Measurements from ENCODE around the gene DYNC1H1. TPM values are rescaled to one million over a fixed set of nuclear protein-coding genes. Genes with fewer than 3 reads are reported as not detected.
"Not testable (repeated sequence)": the region's sequence is repeated elsewhere in the genome, so short reads cannot be mapped to it uniquely, and the experiment has no call there.

Gene DYNC1H1
- total RNA-seq, 4 donors from 2014 or later = 546 to 624 (median 593) TPM

GRCh38 chr14:102077382-102077709 is 113.0 kb downstream of the DYNC1H1 start:
- intact Hi-C loops (cut with DNase I; ENCODE audit: low total_unique reads) = no loop called here
- WGBS, 2 donors = 79 to 85% methylated on average over 5 of the region's 5 CpGs
- no peak overlapping the region for H3K4me3 ChIP-seq (ENCODE audit: low read depth, poor library complexity, severe bottlenecking)
- no peak for TF ChIP-seq CTCF (IDR thresholded peaks at IDR 0.05)
- TF ChIP-seq POLR2A (IDR thresholded peaks at IDR 0.05) = no peak
- no peak for DNase-seq (ENCODE audit: low spot score in 2 of 2)

GRCh38 chr14:102078361-102078791 is 114.0 kb downstream of the DYNC1H1 start:
- intact Hi-C loops (cut with DNase I; ENCODE audit: low total_unique reads); DNase-seq (ENCODE audit: low spot score in 2 of 2); H3K4me3 ChIP-seq (ENCODE audit: low read depth, poor library complexity, severe bottlenecking): not testable (repeated sequence)
- WGBS, 2 donors = 96 to 97% methylated on average over 11 of the region's 11 CpGs

GRCh38 chr14:102078831-102079699 is 114.7 kb downstream of the DYNC1H1 start:
- intact Hi-C loops (cut with DNase I; ENCODE audit: low total_unique reads) = no loop called here
- 90 to 92% methylated on average over 10 of the region's 10 CpGs for WGBS, 2 donors
- H3K4me3 ChIP-seq (ENCODE audit: low read depth, poor library complexity, severe bottlenecking) = no peak overlapping the region
- no peak for DNase-seq (ENCODE audit: low spot score in 2 of 2)
- TF ChIP-seq CTCF (IDR thresholded peaks at IDR 0.05) (no peak), POLR2A (IDR thresholded peaks at IDR 0.05) (no peak)

GRCh38 chr14:102079700-102079979 is 115.3 kb downstream of the DYNC1H1 start:
- no peak overlapping the region for H3K4me3 ChIP-seq (ENCODE audit: low read depth, poor library complexity, severe bottlenecking)
- no peak for TF ChIP-seq POLR2A (IDR thresholded peaks at IDR 0.05)
- TF ChIP-seq CTCF (IDR thresholded peaks at IDR 0.05) = no peak
- intact Hi-C loops (cut with DNase I; ENCODE audit: low total_unique reads) = no loop called here
- DNase-seq (ENCODE audit: low spot score in 2 of 2) = no peak

GRCh38 chr14:102080183-102081080 is 116.1 kb downstream of the DYNC1H1 start:
- DNase-seq (ENCODE audit: low spot score in 2 of 2) = no peak
- H3K4me3 ChIP-seq (ENCODE audit: low read depth, poor library complexity, severe bottlenecking) = no peak overlapping the region
- intact Hi-C loops (cut with DNase I; ENCODE audit: low total_unique reads) = no loop called here
- TF ChIP-seq POLR2A (IDR thresholded peaks at IDR 0.05) (no peak), CTCF (IDR thresholded peaks at IDR 0.05) (no peak)
- WGBS, 2 donors = 75 to 80% methylated on average over 14 of the region's 14 CpGs

Measured in lower leg skin (tissue), 4 donors.